Suprapubic skin (tissue), 4 donors: ENCODE data around the gene IGFLR1.

Source experiments
- CTCF ChIP-seq, 2 donors: fragments of 200-600 bp in 1 of 2; fragments of 450-650 bp in 1 of 2; sonication (generic) in 1 of 2; IDR thresholded peaks; one replicate each; pipeline ENCODE4 v1.5.1; 2016 to 2019; ENCODE audit warnings: antibody characterized with exemption in 2 of 2, mild to moderate bottlenecking in 1 of 2, moderate library complexity in 1 of 2
- EP300 ChIP-seq: sonication (generic); formaldehyde crosslinking; IDR thresholded peaks from one replicate; pipeline ENCODE4 v1.6.1; 2017; ENCODE audit warnings: antibody characterized with exemption
- POLR2A ChIP-seq, 2 donors: fragments of 450-650 bp; IDR thresholded peaks; one replicate each; pipeline ENCODE4 v1.6.1; 2017; ENCODE audit warnings: antibody characterized with exemption in 2 of 2, mild to moderate bottlenecking in 2 of 2, moderate library complexity in 2 of 2
- POLR2AphosphoS5 ChIP-seq, 3 donors: sonication (generic); formaldehyde crosslinking; IDR thresholded peaks; one replicate each; pipeline ENCODE4 v1.6.1; 2017; ENCODE audit warnings: antibody characterized with exemption in 3 of 3

- TF ChIP-seq POLR2AphosphoS5 (IDR thresholded peaks at IDR 0.05), result no peak
- TF ChIP-seq CTCF (IDR thresholded peaks at IDR 0.05), result no peak
- no peak for TF ChIP-seq POLR2A (IDR thresholded peaks at IDR 0.05)
- TF ChIP-seq EP300, result no peak
These were observed 8.0 kb downstream of the IGFLR1 start for GRCh38 chr19:35734273-35734672.
